Measurements from ENCODE around the gene RAG1. TPM values are rescaled to one million over a fixed set of nuclear protein-coding genes. Genes with fewer than 3 reads are reported as not detected.

The RAG1 gene
- total and polyA plus RNA-seq, 2 of the 8 experiments (the other 6 are each of a cell fraction or from before 2014, with no cell fraction given): 0.14 to 0.58 TPM

DNA sequence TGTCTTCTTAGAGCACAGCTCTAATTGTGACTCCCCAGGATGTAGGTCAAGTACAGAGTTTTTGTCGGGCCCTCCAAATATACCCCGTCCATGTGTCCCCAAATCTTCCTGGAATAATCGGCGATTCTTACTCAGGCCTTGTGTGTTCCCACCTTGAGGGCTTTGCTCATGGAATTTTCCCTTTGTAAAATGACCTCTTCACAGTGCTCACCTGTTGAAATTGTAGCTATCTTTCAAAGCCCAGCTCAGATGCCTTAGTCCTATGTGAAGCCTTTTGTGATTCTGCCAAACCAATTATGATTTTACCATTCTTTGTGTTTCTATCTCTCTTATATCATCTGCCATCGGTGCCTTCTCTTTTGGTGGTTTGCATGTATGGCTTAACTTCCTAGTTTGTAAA, 60.3 kb downstream of the RAG1 start:
- no peak overlapping the region for H3K23ac ChIP-seq (ENCODE audit: insufficient read length)
- H2BK15ac ChIP-seq (ENCODE audit: low read length): no peak overlapping the region
- DNase-seq (ENCODE audit: low read depth in 1 of 2, low spot score in 2 of 2): no peak
- H4K20me1 ChIP-seq (replicated peaks in 1 of 2; ENCODE audit: control insufficient read depth in 1 of 2, insufficient read depth in 2 of 2, low read length in 2 of 2): no peaks in the 10 kb centered on the region
- H3K4ac ChIP-seq (replicated peaks; ENCODE audit: insufficient read length, low read depth, low read length): no peak overlapping the region
- no peaks in the 10 kb centered on the region for H3K79me2 ChIP-seq (ENCODE audit: control insufficient read depth in 1 of 2, insufficient read depth in 2 of 2, low read length in 2 of 2)
- no peak overlapping the region for H3K56ac ChIP-seq (replicated peaks; ENCODE audit: insufficient read length, low read depth, low read length)
- 87% methylated on average over 5 of the region's 5 CpGs; no CpG with 5 or more reads in 1 of the 2 experiments for WGBS, 2 experiments (ENCODE audit: extremely low coverage in 1 of 2, insufficient coverage in 1 of 2, insufficient read length in 1 of 2, insufficient replicate concordance in 2 of 2, low coverage in 1 of 2, low lambda C conversion rate in 2 of 2, missing lambda C conversion rate in 1 of 2)
- H3K14ac ChIP-seq (ENCODE audit: insufficient read length): no peak overlapping the region
- H3K23me2 ChIP-seq (ENCODE audit: low read depth, low read length): no peaks in the 10 kb centered on the region
- no peak overlapping the region for H3K4me2 ChIP-seq (ENCODE audit: insufficient read depth in 1 of 2, low read depth in 2 of 2, low read length in 2 of 2)
- H2BK20ac ChIP-seq (ENCODE audit: low read length): no peak overlapping the region
- H2AK5ac ChIP-seq (ENCODE audit: low read depth, low read length): no peak overlapping the region
- H4K91ac ChIP-seq (replicated peaks; ENCODE audit: insufficient read length, low read length): no peak overlapping the region
- H3K79me1 ChIP-seq (ENCODE audit: low read depth, low read length): no peaks in the 10 kb centered on the region
- no peak for FAIRE-seq
- no peaks in the 10 kb centered on the region for H3K27me3 ChIP-seq (replicated peaks in 1 of 4; ENCODE audit: control insufficient read depth in 3 of 4, extremely low read depth in 1 of 4, insufficient read depth in 3 of 4, low read length in 3 of 4)
- POLR2A ChIA-PET (ENCODE audit: partially characterized antibody): interaction anchor here (0.5 kb wide), 1 partner anchor 30 kb away, joined by 3 read pairs; no protein-coding TSS in a partner anchor
- H2BK12ac ChIP-seq (ENCODE audit: low read depth, low read length): no peak overlapping the region
- no peak overlapping the region for H2BK5ac ChIP-seq (ENCODE audit: low read depth, low read length)
- H2AFZ ChIP-seq (ENCODE audit: low read length): no peak overlapping the region
- TF ChIP-seq SIN3A (conservative IDR thresholded peaks at IDR 0.05 in 1 of 2, IDR thresholded peaks at IDR 0.05 in 1 of 2; ENCODE audit: low read depth in 1 of 2, low read length in 2 of 2) (no peak), RAD21 (IDR thresholded peaks at IDR 0.05 in 1 of 2, conservative IDR thresholded peaks at IDR 0.05 in 1 of 2; ENCODE audit: low read depth in 2 of 2, low read length in 2 of 2) (no peak), KDM5A (IDR thresholded peaks at IDR 0.05; ENCODE audit: low read length) (no peak)
- H2BK120ac ChIP-seq (replicated peaks; ENCODE audit: low read depth, low read length): no peak overlapping the region
- H3K4me3 ChIP-seq (ENCODE audit: extremely low read depth in 1 of 4, insufficient read depth in 2 of 4, low read depth in 3 of 4, low read length in 4 of 4): no peak overlapping the region
- H3K36me3 ChIP-seq (ENCODE audit: control insufficient read depth in 2 of 4, insufficient read depth in 4 of 4, low read length in 3 of 4): no peaks in the 10 kb centered on the region
- no peak overlapping the region for H4K8ac ChIP-seq (ENCODE audit: extremely low read depth, insufficient read depth, low read length)
- CTCF ChIA-PET (ENCODE audit: partially characterized antibody): interaction anchor here (1.2 kb wide), 2 partner anchors 9 to 64 kb away, joined by 3 read pairs; no protein-coding TSS in a partner anchor
- H3K9ac ChIP-seq (replicated peaks in 1 of 4; ENCODE audit: extremely low read depth in 1 of 4, low read depth in 3 of 4, low read length in 3 of 4): no peak overlapping the region
- no peak overlapping the region for H3K18ac ChIP-seq (ENCODE audit: extremely low read depth, low read length)
- H4K5ac ChIP-seq (ENCODE audit: insufficient read length, low read depth, low read length): no peak overlapping the region
- no peaks in the 10 kb centered on the region for H3K9me3 ChIP-seq (ENCODE audit: insufficient read depth in 2 of 2, low read depth in 1 of 2, low read length in 1 of 2)
- no peaks in the 10 kb centered on the region for H3K4me1 ChIP-seq (replicated peaks in 1 of 4; ENCODE audit: control insufficient read depth in 3 of 4, insufficient read depth in 4 of 4, low read length in 3 of 4)
- H3K27ac ChIP-seq (ENCODE audit: low read depth, low read length): no peak overlapping the region
